Islet of Langerhans (tissue), 1 donor: ENCODE measurements around the gene IRAK1.

ENCODE experiments used
- FAIRE-seq: peaks from one replicate; lab custom pipeline; 2011; peaks lifted over from hg19 to GRCh38; lab: Jason Lieb, UNC

The IRAK1 gene

GRCh38 chrX:153970357-153971123, 49.2 kb downstream of the IRAK1 start:
- FAIRE-seq: peak; percentile 5

GRCh38 chrX:153969904-153970356, 49.8 kb downstream of the IRAK1 start:
- no peak for FAIRE-seq

- no peak for FAIRE-seq
Measured at GRCh38 chrX:153969125-153969903, 50.4 kb downstream of the IRAK1 start.

- FAIRE-seq: no peak
Measured at GRCh38 chrX:153968754-153969124, 51.0 kb downstream of the IRAK1 start.

- FAIRE-seq: no peak
Measured at GRCh38 chrX:153968255-153968654, 51.4 kb downstream of the IRAK1 start.

GRCh38 chrX:153967536-153968224, 52.0 kb downstream of the IRAK1 start:
- no peak for FAIRE-seq

GRCh38 chrX:153966841-153967535, 52.7 kb downstream of the IRAK1 start:
- no peak for FAIRE-seq

GRCh38 chrX:153966283-153966688, 53.4 kb downstream of the IRAK1 start:
- FAIRE-seq: no peak

- FAIRE-seq: no peak
Measured at GRCh38 chrX:153965406-153965805, 54.3 kb downstream of the IRAK1 start.

GRCh38 chrX:153964105-153964504, 55.6 kb downstream of the IRAK1 start:
- no peak for FAIRE-seq

- no peak for FAIRE-seq
Measured at GRCh38 chrX:153963546-153963945, 56.2 kb downstream of the IRAK1 start.

- FAIRE-seq: no peak
Measured at GRCh38 chrX:153961292-153961691, 58.4 kb downstream of the IRAK1 start.

- FAIRE-seq: no peak
Measured at GRCh38 chrX:153960786-153961185, 58.9 kb downstream of the IRAK1 start.
